ENCODE data around the gene E4F1. TPM values are rescaled to one million over a fixed set of nuclear protein-coding genes. Genes with fewer than 3 reads are reported as not detected.

The E4F1 gene
- total and polyA plus RNA-seq, 9 of the 15 experiments (the other 6 are each of a cell fraction or from before 2014, with no cell fraction given), result 0.48 to 94.9 (median 20.4) TPM

DNA sequence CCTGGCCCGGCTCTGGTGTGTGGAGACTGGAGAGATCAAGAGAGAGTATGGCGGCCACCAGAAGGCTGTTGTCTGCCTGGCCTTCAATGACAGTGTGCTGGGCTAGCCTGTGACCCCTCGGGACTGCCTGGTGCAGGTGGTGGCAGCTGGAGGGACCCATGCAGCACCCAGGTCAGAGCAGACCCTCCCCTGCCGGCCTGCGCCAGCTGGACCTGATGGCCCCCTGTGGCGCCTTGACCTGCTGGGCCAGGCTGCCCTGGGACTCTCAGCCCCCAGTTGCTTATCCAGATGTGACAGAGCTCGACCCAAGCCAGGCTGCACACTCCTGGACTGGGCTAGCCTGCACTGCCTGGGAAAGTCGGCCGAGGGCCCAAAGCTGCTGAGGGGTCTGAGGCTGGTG lies 14.6 kb upstream of the E4F1 start:
- H3K4me1 ChIP-seq (replicated peaks in 1 of 2; ENCODE audit: control insufficient read depth in 2 of 2, insufficient read depth in 2 of 2, low read length in 2 of 2), result peaks cover 33 to 89% of the 10 kb centered on the region in 2 experiments
- ChIA-PET CTCF (ENCODE audit: low intra/inter-chr PET ratio) (no interaction called here), POLR2A (interaction anchor here (0.6 to 1.3 kb wide), 6 partner anchors 9 to 53 kb away, joined by 3 to 4 read pairs (median 3); partner anchors contain the start of genes ECI1 and TRAF7)
- H3K27ac ChIP-seq (ENCODE audit: extremely low read depth, low read depth, low read length), result no peak overlapping the region
- in situ Hi-C loops (cut with MboI), result no loop called here
- no peaks in the 10 kb centered on the region for H3K9me3 ChIP-seq (replicated peaks; ENCODE audit: control insufficient read depth, insufficient read depth, low read depth, low read length)
- DNase-seq (ENCODE audit: extremely low read depth in 1 of 4, low spot score in 3 of 4), result no peak
- no peak overlapping the region for H3K4me3 ChIP-seq
- no peak for FAIRE-seq
- intact Hi-C loops (cut with micrococcal nuclease), result no loop called here
- no peaks in the 10 kb centered on the region for H3K9me1 ChIP-seq (ENCODE audit: control insufficient read depth, insufficient read depth, low read length)
- H3K27me3 ChIP-seq (ENCODE audit: control insufficient read depth in 2 of 2, insufficient read depth in 2 of 2, low read length in 2 of 2), result no peaks in the 10 kb centered on the region
- H3K36me3 ChIP-seq (ENCODE audit: control insufficient read depth, insufficient read depth, low read length), result peaks cover 61% of the 10 kb centered on the region; the same call in 2 of the 3 replicates
- H4K20me1 ChIP-seq (replicated peaks; ENCODE audit: control insufficient read depth, insufficient read depth, low read length), result peaks cover 21% of the 10 kb centered on the region
- no TSS peak for BruUV-seq (replicated peaks)
- no peak overlapping the region for H3K4me2 ChIP-seq (ENCODE audit: insufficient read depth, low read length)
- H2AFZ ChIP-seq (ENCODE audit: low read depth, low read length), result no peak overlapping the region
- peaks cover 66% of the 10 kb centered on the region for H3K79me2 ChIP-seq (ENCODE audit: control insufficient read depth, insufficient read depth, low read length)
- 98% methylated on average over 6 of the region's 9 CpGs for WGBS (ENCODE audit: insufficient coverage, low coverage, missing lambda C conversion rate)
- ATAC-seq, result no peak
- peak overlapping the region in 1 of 2 experiments; percentile 96; a peak in 2 of 4 replicates for H3K9ac ChIP-seq (ENCODE audit: insufficient read depth in 1 of 2, low read depth in 2 of 2, low read length in 2 of 2)
- no peak for TF ChIP-seq L3MBTL2 (IDR thresholded peaks at IDR 0.05)
- TF ChIP-seq, protein P1, sequence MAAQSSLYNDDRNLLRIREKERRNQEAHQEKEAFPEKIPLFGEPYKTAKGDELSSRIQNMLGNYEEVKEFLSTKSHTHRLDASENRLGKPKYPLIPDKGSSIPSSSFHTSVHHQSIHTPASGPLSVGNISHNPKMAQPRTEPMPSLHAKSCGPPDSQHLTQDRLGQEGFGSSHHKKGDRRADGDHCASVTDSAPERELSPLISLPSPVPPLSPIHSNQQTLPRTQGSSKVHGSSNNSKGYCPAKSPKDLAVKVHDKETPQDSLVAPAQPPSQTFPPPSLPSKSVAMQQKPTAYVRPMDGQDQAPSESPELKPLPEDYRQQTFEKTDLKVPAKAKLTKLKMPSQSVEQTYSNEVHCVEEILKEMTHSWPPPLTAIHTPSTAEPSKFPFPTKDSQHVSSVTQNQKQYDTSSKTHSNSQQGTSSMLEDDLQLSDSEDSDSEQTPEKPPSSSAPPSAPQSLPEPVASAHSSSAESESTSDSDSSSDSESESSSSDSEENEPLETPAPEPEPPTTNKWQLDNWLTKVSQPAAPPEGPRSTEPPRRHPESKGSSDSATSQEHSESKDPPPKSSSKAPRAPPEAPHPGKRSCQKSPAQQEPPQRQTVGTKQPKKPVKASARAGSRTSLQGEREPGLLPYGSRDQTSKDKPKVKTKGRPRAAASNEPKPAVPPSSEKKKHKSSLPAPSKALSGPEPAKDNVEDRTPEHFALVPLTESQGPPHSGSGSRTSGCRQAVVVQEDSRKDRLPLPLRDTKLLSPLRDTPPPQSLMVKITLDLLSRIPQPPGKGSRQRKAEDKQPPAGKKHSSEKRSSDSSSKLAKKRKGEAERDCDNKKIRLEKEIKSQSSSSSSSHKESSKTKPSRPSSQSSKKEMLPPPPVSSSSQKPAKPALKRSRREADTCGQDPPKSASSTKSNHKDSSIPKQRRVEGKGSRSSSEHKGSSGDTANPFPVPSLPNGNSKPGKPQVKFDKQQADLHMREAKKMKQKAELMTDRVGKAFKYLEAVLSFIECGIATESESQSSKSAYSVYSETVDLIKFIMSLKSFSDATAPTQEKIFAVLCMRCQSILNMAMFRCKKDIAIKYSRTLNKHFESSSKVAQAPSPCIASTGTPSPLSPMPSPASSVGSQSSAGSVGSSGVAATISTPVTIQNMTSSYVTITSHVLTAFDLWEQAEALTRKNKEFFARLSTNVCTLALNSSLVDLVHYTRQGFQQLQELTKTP (IDR thresholded peaks at IDR 0.05; ENCODE audit: low read depth in 1 of 2, partially characterized antibody in 2 of 2), result no peak
- TF ChIP-seq ZKSCAN3 (CRISPR knock-in tag; IDR thresholded peaks at IDR 0.05), result peak; percentile 33; the same call in 1 of the 2 replicates
- TF ChIP-seq PHF20 (IDR thresholded peaks at IDR 0.05; ENCODE audit: partially characterized antibody), result no peak
- TF ChIP-seq TGIF2 (CRISPR knock-in tag; IDR thresholded peaks at IDR 0.05), result no peak
- TF ChIP-seq, protein P2, sequence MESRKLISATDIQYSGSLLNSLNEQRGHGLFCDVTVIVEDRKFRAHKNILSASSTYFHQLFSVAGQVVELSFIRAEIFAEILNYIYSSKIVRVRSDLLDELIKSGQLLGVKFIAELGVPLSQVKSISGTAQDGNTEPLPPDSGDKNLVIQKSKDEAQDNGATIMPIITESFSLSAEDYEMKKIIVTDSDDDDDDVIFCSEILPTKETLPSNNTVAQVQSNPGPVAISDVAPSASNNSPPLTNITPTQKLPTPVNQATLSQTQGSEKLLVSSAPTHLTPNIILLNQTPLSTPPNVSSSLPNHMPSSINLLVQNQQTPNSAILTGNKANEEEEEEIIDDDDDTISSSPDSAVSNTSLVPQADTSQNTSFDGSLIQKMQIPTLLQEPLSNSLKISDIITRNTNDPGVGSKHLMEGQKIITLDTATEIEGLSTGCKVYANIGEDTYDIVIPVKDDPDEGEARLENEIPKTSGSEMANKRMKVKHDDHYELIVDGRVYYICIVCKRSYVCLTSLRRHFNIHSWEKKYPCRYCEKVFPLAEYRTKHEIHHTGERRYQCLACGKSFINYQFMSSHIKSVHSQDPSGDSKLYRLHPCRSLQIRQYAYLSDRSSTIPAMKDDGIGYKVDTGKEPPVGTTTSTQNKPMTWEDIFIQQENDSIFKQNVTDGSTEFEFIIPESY (CRISPR knock-in tag; IDR thresholded peaks at IDR 0.05), result peak; percentile 59; the same call in 1 of the 2 replicates
- TF ChIP-seq CAMTA2 (CRISPR knock-in tag; conservative IDR thresholded peaks at IDR 0.05), result no peak
- peak; percentile 71; the same call in 1 of the 2 replicates for TF ChIP-seq CBFB (CRISPR knock-in tag; IDR thresholded peaks at IDR 0.05)
- TF ChIP-seq RBFOX2 (IDR thresholded peaks at IDR 0.05; ENCODE audit: low read depth, low read length), result peak; percentile 48; the same call in 1 of the 2 replicates
- no peak for TF ChIP-seq RNF2 (IDR thresholded peaks at IDR 0.05)
- TF ChIP-seq CREBBP (IDR thresholded peaks at IDR 0.05; ENCODE audit: low read depth, low read length), result no peak

All from K562 (cell line).